Loucy (cell line): ENCODE measurements around the gene ADAMTS5.

Experiments
- CTCF ChIP-seq: fragments of 200-600 bp; sonication (generic); conservative IDR thresholded peaks from 2 replicates; pipeline ENCODE4 v1.5.1; 2014; ENCODE audit warnings: mild to moderate bottlenecking, antibody characterized with exemption, low read length
- EZH2phosphoT487 ChIP-seq: fragments of 200-600 bp; IDR thresholded peaks from 2 replicates; pipeline ENCODE4 v1.6.1; 2018; ENCODE audit warnings: antibody characterized with exemption, mild to moderate bottlenecking, moderate library complexity, borderline replicate concordance

- TF ChIP-seq CTCF = no peak
- no peak for TF ChIP-seq EZH2phosphoT487
These were observed 10.9 kb upstream of the ADAMTS5 start for GRCh38 chr21:26977746-26978145.
